ENCODE measurements around the gene SASH1. TPM values are rescaled to one million over a fixed set of nuclear protein-coding genes. Genes with fewer than 3 reads are reported as not detected.
A peak's percentile ranks its signal among the peaks of the same experiment; 100 is the strongest.

SASH1 gene
- total and polyA plus RNA-seq, 2 donors (not counting 3 experiments of a cell fraction or from before 2014, with no cell fraction given): 18.5 to 103 TPM

- peaks cover 66% of the 10 kb centered on the region for H3K79me2 ChIP-seq (ENCODE audit: control insufficient read depth, insufficient read depth, low read length)
- H3K36me3 ChIP-seq (ENCODE audit: control insufficient read depth in 2 of 2, extremely low read depth in 1 of 2, insufficient read depth in 2 of 2, low read length in 2 of 2): peaks cover 5 to 9% of the 10 kb centered on the region in 2 experiments
- intact Hi-C loops (cut with micrococcal nuclease) (no loop called here), dilution Hi-C loops (cut with MboI; ENCODE audit: extremely low pct_ligation_motif_present, low sequenced_read_pairs) (no loop called here)
- TF ChIP-seq FOS (IDR thresholded peaks at IDR 0.05; ENCODE audit: borderline replicate concordance, insufficient read depth, low read length) (no peak), POLR2AphosphoS5 (IDR thresholded peaks at IDR 0.05; ENCODE audit: insufficient read depth, low read depth, low read length) (no peak), EZH2 (IDR thresholded peaks at IDR 0.05; ENCODE audit: borderline replicate concordance, low read depth, low read length, severe bottlenecking) (no peak), GATA2 (IDR thresholded peaks at IDR 0.05; ENCODE audit: insufficient read depth, insufficient read length, low read depth, low read length) (no peak), MAX (IDR thresholded peaks at IDR 0.05; ENCODE audit: insufficient read depth, insufficient read length) (no peak), JUN (IDR thresholded peaks at IDR 0.05; ENCODE audit: borderline replicate concordance, insufficient read depth, insufficient read length, low read depth) (no peak), POLR2A (IDR thresholded peaks at IDR 0.05; ENCODE audit: low read depth, low read length) (no peak), MYC (IDR thresholded peaks at IDR 0.05; ENCODE audit: low read depth, low read length) (no peak), CTCF (IDR thresholded peaks at IDR 0.05; ENCODE audit: extremely low read depth in 1 of 2, insufficient read depth in 1 of 2, low read depth in 1 of 2, low read length in 2 of 2) (no peak)
- H2AFZ ChIP-seq (ENCODE audit: low read depth, low read length): no peak overlapping the region
- H3K4me1 ChIP-seq (ENCODE audit: control insufficient read depth, extremely low read depth, insufficient read depth, low read length): peaks cover 88% of the 10 kb centered on the region
- no peaks in the 10 kb centered on the region for H4K20me1 ChIP-seq (replicated peaks; ENCODE audit: control insufficient read depth, extremely low read depth, insufficient read depth, low read length)
- no peaks in the 10 kb centered on the region for H3K9me3 ChIP-seq (replicated peaks; ENCODE audit: control insufficient read depth, insufficient read depth, low read length)
- no peak for FAIRE-seq
- H3K27ac ChIP-seq (ENCODE audit: insufficient read depth, low read depth, low read length): peak overlapping the region; percentile 99
- ChIA-PET POLR2A (no interaction called here), CTCF (interaction anchor here (0.5 to 3.9 kb wide), 5 partner anchors 11 to 130 kb away, joined by 3 to 12 read pairs (median 3); no protein-coding TSS in a partner anchor)
- no peak for DNase-seq (ENCODE audit: low read depth, low spot score)
- H3K9me1 ChIP-seq (replicated peaks; ENCODE audit: control insufficient read depth, extremely low read depth, insufficient read depth, low read length): no peaks in the 10 kb centered on the region
- no peak overlapping the region for H3K9ac ChIP-seq (replicated peaks; ENCODE audit: extremely low read depth, insufficient read depth, low read length)
- no TSS peak for BruUV-seq (replicated peaks)
- no peak overlapping the region for H3K4me3 ChIP-seq (replicated peaks in 1 of 3; ENCODE audit: insufficient read depth in 1 of 3, low read depth in 1 of 3, low read length in 3 of 3)
- no peaks in the 10 kb centered on the region for H3K27me3 ChIP-seq (ENCODE audit: control insufficient read depth in 2 of 2, insufficient read depth in 2 of 2, low read length in 2 of 2)
- no peak overlapping the region for H3K4me2 ChIP-seq (ENCODE audit: insufficient read depth, low read length)
Observed at GRCh38 chr6:148452876-148453275, 110.2 kb downstream of the SASH1 start.

Data from endothelial cell of umbilical vein (primary cell).